ENCODE results near the gene GLIS1. TPM values are rescaled to one million over a fixed set of nuclear protein-coding genes. Genes with fewer than 3 reads are reported as not detected.

GLIS1 gene
- total RNA-seq, 1 experiment from 2014 or later = 0.28 TPM

DNA sequence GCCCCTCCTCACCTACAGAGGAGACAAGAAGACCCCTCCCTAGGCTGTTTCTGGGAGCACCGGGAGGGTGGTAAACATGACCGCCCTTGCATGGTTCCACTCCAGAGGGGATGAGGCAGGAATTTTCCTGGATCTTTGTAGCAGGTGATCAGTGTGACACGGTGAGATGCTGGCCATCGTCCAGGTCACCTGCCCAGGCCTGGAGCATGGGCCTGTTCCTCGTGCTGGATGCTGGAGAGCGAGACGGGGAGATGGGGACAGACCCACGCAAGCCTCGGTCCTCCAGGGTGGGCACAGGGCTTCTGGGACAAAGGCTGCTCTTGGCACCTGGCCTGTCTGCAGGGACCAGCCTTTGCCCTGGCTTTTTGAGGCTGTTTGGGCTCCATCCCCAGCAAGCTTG lies 233.6 kb downstream of the GLIS1 start:
- no peaks in the 10 kb centered on the region for H3K79me2 ChIP-seq (ENCODE audit: insufficient read depth, low read length)
- H3K4me1 ChIP-seq (ENCODE audit: insufficient read depth, low read length) = peaks cover 3% of the 10 kb centered on the region; the same call in 1 of the 2 replicates
- H3K9ac ChIP-seq (ENCODE audit: extremely low read depth, insufficient read length, low read length) = no peak overlapping the region
- Mint-ChIP-seq H3K36me3 (ENCODE audit: insufficient read depth in 1 of 3, low read depth in 3 of 3) (no peaks in the 10 kb centered on the region), H3K9me3 (no peaks in the 10 kb centered on the region; a peak in 1 of 5 replicates), H3K4me1 (peaks cover 15 to 46% of the 10 kb centered on the region in 2 experiments), H3K27ac (no peak overlapping the region), H3K27me3 (ENCODE audit: low read depth) (peaks cover 9% of the 10 kb centered on the region), H3K4me3 (no peak overlapping the region)
- no peak overlapping the region for H3K18ac ChIP-seq (ENCODE audit: insufficient read length, low read depth, low read length)
- H3T11ph ChIP-seq (ENCODE audit: low read length) = no peak overlapping the region
- no peak overlapping the region for H2BK120ac ChIP-seq (ENCODE audit: low read depth, low read length, poor library complexity, severe bottlenecking)
- no peak overlapping the region for H3K27ac ChIP-seq (ENCODE audit: insufficient read length, low read depth, low read length)
- no peak overlapping the region for H2BK5ac ChIP-seq (ENCODE audit: insufficient read length, low read length)
- H4K91ac ChIP-seq (ENCODE audit: insufficient read length, low read depth, low read length) = no peak overlapping the region
- H3K4ac ChIP-seq (ENCODE audit: low read depth, low read length) = no peak overlapping the region
- no peaks in the 10 kb centered on the region for H3K23me2 ChIP-seq (ENCODE audit: insufficient read length, low read depth, low read length, poor library complexity, severe bottlenecking)
- no peak for DNase-seq
- no peak overlapping the region for H2BK12ac ChIP-seq (ENCODE audit: insufficient read length, low read depth, low read length)
- H2AFZ ChIP-seq (ENCODE audit: low read length) = no peak overlapping the region
- no peak overlapping the region for H3K4me2 ChIP-seq (ENCODE audit: insufficient read depth, insufficient read length, low read length)
- no peaks in the 10 kb centered on the region for H3K27me3 ChIP-seq (ENCODE audit: insufficient read depth, low read length)
- H2BK20ac ChIP-seq (ENCODE audit: low read depth, low read length, poor library complexity, severe bottlenecking) = no peak overlapping the region
- TF ChIP-seq, protein P1, sequence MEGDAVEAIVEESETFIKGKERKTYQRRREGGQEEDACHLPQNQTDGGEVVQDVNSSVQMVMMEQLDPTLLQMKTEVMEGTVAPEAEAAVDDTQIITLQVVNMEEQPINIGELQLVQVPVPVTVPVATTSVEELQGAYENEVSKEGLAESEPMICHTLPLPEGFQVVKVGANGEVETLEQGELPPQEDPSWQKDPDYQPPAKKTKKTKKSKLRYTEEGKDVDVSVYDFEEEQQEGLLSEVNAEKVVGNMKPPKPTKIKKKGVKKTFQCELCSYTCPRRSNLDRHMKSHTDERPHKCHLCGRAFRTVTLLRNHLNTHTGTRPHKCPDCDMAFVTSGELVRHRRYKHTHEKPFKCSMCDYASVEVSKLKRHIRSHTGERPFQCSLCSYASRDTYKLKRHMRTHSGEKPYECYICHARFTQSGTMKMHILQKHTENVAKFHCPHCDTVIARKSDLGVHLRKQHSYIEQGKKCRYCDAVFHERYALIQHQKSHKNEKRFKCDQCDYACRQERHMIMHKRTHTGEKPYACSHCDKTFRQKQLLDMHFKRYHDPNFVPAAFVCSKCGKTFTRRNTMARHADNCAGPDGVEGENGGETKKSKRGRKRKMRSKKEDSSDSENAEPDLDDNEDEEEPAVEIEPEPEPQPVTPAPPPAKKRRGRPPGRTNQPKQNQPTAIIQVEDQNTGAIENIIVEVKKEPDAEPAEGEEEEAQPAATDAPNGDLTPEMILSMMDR (conservative IDR thresholded peaks at IDR 0.05) = no peak
- no CpG with 5 or more reads among the region's 9 CpGs for WGBS (ENCODE audit: extremely low coverage, insufficient read length, low lambda C conversion rate)
- no peak overlapping the region for H4K5ac ChIP-seq (ENCODE audit: insufficient read length, low read depth, low read length)
- no peaks in the 10 kb centered on the region for H3K9me3 ChIP-seq (ENCODE audit: control insufficient read depth, low read depth, low read length)
- no peak overlapping the region for H3K56ac ChIP-seq (ENCODE audit: insufficient read length, low read depth, low read length)
- H2AK5ac ChIP-seq (ENCODE audit: insufficient read length, low read length) = no peak overlapping the region
- H4K20me1 ChIP-seq (ENCODE audit: control insufficient read depth, insufficient read depth, insufficient read length) = peaks cover 3% of the 10 kb centered on the region
- no peaks in the 10 kb centered on the region for H3K79me1 ChIP-seq (ENCODE audit: insufficient read depth, low read depth, low read length, poor library complexity, severe bottlenecking)
- no peak overlapping the region for H2BK15ac ChIP-seq (ENCODE audit: low read depth, low read length)
- H3K14ac ChIP-seq (ENCODE audit: insufficient read depth, low read length) = no peak overlapping the region; the same call in 1 of the 2 replicates
- H3K23ac ChIP-seq (ENCODE audit: insufficient read length, low read depth, low read length) = no peak overlapping the region
- no peak overlapping the region for H4K8ac ChIP-seq (replicated peaks; ENCODE audit: insufficient read length, low read depth, low read length)
